NCI-H82 treated with DMSO at 0.1 percent for 48 hours (cell line): Measurements from ENCODE around the gene PRR16.
"Not testable (repeated sequence)": the region's sequence is repeated elsewhere in the genome, so short reads cannot be mapped to it uniquely, and the experiment has no call there.

ENCODE experiments used
- DNase-seq: peaks from one replicate; lab custom pipeline; 2025; ENCODE audit not compliant: unreplicated experiment; lab: John Stamatoyannopoulos, UW

PRR16 gene

DNA sequence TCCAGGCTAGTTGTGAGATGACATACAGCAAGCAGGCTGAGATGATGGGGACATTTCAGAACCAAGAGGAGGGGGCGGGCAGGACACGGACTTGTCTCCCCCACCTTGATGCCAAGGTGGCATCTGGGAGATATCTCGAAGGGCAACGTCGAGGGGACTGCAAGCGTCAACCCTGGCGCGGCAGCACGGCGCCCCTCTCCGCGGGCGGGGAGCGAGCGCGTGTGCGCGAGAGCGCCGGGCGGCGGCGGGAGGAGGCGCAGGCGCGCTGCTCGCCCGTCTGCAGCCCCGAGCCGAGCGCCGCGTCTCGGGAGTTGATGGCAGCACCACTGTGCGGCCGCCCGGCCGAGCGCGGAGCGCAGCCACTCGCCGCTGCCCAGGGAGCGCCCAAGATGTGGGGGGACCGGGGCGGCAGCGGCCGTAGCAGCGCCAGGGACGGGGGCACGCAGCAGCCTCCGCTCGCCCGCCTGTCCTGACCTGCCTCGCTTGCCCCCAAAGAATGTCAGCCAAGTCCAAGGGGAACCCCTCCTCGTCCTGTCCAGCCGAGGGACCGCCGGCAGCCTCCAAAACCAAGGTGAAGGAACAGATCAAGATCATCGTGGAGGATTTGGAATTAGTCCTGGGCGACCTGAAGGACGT, at the start of gene PRR16:
Gene PRR16, plus strand, starts transcription at position 310 of the 636 bp plus-strand sequence.
- DNase-seq: no peak

- no peak for DNase-seq
These were observed 48.1 kb upstream of the PRR16 start for GRCh38 chr5:120415985-120416384.

GRCh38 chr5:120419127-120419526, 45.0 kb upstream of the PRR16 start:
- no peak for DNase-seq

GRCh38 chr5:120426633-120427275, 37.3 kb upstream of the PRR16 start:
- not testable (repeated sequence) for DNase-seq

DNA sequence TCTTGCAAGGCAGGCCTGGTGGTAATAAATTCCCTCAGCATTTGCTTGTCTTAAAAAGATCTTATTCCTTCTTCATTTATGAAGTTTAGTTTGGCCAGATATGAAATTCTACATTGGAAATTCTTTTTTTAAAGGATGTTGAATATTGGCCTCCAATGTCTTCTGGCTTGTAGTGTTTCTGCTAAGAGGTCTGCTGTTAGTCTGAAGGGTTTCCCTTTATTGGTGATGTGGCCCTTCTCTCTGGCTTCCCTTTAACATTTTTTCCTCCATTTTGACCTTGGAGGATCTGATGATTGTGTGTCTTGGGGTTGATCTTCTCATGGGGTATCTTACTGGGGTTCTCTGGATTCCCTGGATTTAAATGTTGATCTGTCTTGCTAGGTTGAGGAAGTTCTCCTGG, 33.5 kb upstream of the PRR16 start:
- DNase-seq: no peak

- DNase-seq: no peak
These were observed 31.2 kb upstream of the PRR16 start for GRCh38 chr5:120432861-120433260.

- no peak for DNase-seq
These were observed 29.0 kb upstream of the PRR16 start for GRCh38 chr5:120435129-120435528.

- no peak for DNase-seq
These were observed 27.1 kb upstream of the PRR16 start for GRCh38 chr5:120436996-120437395.

- DNase-seq: no peak
These were observed 21.4 kb upstream of the PRR16 start for GRCh38 chr5:120442694-120443093.

DNA sequence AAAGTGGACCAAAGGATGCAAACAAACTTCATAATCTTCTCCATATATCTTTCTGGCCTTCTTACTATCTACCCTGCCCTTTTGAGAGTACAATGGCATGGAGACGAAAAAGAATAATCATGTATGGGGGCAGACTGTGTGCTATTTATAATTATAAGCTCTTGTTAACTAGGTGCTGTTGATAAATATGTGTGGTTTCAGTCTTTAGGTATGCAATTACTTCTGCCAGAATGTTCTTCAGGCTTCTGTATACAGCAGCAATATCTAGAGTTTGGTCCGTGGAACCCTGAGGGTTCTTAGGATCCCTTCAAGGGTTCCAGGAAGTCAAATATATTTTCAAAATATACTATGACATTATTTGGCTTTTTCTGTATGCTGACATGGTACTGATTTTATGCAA, 20.5 kb upstream of the PRR16 start:
- DNase-seq: no peak

DNA sequence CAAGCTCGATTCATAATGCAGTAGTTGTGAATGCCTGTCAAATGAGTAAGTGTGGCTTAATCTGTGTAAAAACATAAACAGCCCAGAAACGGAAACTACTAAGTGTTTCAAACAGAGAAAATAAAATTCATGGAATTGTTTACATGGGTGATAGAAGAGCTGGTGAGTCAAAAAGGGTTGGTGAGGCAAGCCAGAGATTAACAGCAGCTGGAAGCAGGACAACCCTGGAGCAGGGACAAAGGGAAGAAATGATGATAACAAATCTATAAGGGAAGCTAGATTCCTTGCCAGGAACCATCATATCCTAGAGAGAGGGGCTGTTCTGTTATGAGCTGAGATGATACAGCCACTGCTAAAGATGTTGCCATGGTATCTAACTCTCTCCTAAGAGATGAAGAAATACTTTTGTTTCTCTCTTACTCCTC, 18.0 kb upstream of the PRR16 start:
- DNase-seq: no peak

DNA sequence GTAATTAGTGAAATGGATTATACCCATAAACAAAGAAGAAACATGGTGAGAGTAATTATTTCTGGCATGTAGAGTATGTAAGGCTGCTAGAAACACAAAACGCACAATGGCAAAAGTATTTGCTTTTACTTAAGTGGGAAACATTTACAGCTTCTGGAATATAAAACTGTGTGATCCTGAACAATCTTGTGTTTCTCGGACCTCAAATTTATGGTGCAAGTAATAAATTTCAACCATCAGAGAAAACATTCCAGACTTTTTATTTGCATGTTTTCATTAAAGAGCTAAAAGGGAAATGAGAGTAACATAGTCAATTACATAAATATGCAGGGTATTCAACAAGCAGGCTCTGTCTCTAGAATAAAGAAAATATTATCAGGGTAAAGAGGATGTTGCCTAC, 17.2 kb upstream of the PRR16 start:
- DNase-seq: no peak

DNA sequence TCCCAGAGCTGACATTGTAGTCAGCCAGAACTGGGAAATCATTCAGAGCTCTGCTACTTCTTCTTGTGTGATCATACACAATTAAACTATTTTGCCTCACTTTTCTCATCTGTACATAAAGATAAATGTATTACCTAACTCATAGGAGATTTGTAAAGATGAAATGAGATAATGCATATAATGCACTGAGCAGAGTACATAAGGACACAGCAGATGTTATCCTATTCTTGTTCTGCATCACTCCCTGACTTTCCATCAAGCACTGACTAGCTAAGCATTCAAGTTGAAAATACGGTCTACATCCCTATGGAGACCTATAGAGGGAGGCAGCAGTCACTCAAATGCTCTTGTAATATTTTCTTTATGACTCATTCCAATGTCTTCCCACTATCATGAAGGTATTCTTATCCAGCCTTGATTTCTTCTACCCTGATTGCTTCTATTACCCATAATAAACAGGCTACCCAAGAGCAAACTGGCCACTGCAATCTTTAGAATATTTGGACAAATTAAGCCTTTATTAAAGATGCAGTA, 16.3 kb upstream of the PRR16 start:
- no peak for DNase-seq

DNA sequence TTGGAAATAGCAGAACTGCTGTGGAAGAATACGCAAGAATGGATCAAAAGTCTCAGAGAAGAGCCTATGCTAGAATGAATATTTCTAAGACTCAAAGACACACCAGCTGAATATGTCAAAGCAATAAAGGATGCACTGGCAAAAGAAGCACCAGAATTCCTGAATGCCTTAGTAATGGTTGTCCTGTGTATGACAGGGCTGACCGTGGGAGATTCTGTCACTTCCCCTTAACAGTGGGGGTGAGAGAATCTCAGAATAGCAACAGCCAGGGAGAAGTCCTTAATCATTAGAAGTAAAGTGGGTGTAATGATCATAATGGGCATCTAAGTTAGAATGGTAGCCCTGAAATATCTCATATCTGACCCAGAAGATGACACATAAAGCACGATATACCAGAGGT, 14.6 kb upstream of the PRR16 start:
- no peak for DNase-seq

DNA sequence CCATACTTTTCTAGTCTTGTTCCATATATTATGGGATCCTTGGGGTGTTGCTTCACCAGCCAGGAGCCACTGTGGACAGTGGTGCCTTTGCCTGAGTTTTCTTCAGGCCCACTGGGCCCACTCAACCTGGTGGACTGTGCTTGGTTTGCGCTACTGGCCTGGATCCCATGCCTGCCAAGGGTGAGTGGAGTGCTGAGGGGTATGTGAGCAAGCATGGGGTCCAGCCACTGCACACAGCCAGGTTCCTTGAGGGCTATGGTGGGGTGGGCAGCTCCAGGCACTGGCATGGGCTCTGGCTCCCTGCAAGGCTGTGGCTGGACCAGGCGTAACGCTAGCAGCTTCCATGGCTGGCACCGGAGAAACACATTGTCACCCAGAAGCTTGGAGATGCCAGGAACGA, 13.2 kb upstream of the PRR16 start:
- DNase-seq: no peak

DNA sequence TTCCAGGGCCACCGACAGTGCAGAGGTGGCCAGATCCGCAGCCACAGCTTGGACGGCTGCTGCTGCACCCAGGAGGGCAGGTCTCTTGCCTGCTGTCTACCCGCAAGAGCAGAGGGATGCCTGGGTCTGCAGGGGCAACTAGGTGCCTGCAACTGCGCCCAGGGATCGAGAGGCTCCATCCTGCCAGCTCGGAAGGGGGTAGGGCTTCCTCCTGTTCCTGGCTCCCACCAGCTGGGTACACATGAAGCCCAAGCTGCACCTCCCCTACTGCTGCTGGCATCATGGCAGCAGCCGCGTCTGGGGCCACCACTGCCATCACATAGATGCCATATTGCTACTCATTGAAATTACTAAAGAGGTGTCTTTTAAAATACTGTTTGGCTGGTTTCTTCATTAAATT, 12.7 kb upstream of the PRR16 start:
- no peak for DNase-seq

GRCh38 chr5:120452471-120452870, 11.6 kb upstream of the PRR16 start:
- no peak for DNase-seq

DNA sequence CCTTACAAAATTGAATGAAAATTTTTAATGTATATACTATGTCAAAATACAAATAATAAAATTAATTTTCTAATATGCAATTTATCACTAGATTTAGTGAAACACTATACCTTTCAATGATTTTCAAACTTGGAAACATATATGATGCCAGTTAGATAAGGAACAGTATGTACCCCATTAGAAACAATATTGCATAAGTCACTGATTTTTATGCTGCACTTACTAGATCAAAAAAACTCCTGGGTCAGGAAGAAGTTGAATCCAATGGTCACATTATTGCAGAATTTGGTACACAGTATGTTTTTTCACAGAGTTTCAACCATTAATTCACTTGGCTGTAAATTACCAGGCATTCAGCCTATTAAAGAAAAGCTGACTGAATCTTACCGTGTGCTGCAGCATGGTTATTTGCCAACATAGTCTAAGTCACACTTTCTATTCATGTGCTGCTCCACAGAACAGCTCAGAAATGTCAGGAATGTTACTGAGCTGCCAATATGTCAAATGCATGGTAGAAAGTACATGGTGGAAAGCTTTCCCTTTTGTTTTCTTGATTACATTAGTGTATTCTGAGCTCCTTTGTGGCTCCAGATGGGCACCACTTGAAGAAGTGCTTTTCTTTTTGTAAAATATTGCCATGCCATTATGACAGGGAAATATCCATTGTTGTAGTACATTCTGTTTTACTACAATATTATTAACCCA, 9.9 kb upstream of the PRR16 start:
- DNase-seq: no peak

- DNase-seq: peak; percentile 4
These were observed 8.1 kb upstream of the PRR16 start for GRCh38 chr5:120456006-120456405.

DNA sequence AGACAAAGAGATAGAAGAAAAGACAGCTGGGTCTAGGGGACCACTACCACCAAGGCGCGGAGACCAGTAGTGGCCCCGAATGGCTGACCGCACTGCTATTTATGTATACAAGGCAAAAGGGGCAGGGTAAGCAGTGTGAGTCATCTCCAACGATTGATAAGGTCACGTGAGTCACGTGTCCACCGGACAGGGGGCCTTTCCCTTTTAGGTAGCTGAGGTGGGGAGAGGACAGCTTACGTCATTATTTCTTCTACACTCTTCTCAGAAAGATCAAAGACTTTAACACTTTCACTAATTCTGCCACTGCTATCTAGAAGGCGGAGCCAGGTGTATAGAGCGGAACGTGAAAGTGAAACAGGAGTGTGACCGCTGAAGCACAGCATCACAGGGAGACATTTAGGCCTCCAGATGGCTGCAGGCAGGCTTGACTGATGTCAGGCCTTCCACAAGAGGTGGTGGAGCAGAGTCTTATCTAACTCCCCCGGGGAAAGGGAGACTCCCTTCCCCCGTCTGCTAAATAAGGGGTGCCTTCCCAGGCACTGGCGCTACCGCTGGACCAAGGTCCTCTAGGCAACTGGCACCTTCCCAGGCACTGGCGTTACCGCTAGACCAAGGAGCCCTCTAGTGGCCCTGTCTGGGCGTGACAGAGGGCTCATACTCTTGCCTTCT, 6.1 kb upstream of the PRR16 start:
- no peak for DNase-seq

DNA sequence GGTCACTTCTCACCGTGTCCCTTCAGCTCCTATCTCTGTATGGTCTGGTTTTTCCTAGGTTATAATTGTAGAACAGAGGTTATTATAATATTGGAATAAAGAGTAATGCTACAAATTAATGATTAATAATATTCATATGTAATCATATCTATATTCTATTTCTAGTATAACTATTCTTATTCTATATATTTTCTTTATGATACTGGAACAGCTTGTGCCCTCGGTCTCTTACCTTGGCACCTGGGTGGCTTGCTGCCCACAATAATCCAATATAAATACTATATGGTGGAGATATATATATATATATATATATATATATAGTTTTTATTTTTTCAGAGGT, 5.6 kb upstream of the PRR16 start:
- not testable (repeated sequence) for DNase-seq

GRCh38 chr5:120461251-120461650, 2.8 kb upstream of the PRR16 start:
- no peak for DNase-seq
